Esophagus squamous epithelium (tissue), 5 donors: Measurements from ENCODE around the gene RILPL1. TPM values are rescaled to one million over a fixed set of nuclear protein-coding genes. Genes with fewer than 3 reads are reported as not detected.

ENCODE experiments used
- DNase-seq: peaks from one replicate; lab custom pipeline; 2025; lab: John Stamatoyannopoulos, UW
- H3K27ac ChIP-seq, 4 donors: fragments of 200-600 bp; sonication (generic); one replicate each; pipeline ENCODE4 v1.5.1; 2016 to 2019; ENCODE audit warnings: mild to moderate bottlenecking in 1 of 4
- H3K27me3 ChIP-seq, 4 donors: fragments of 200-600 bp; sonication (generic); 1 replicate in 3 of 4; 2 replicates in 1 of 4; pipeline versions ENCODE4 v1.5.1 to v1.6.0; 2017 to 2021; ENCODE audit warnings: antibody characterized with exemption in 1 of 4
- H3K36me3 ChIP-seq, 3 donors: fragments of 200-600 bp; sonication (generic); one replicate each; pipeline ENCODE4 v1.5.1; 2016 to 2019
- H3K4me1 ChIP-seq, 3 donors: fragments of 200-600 bp; sonication (generic); one replicate each; pipeline ENCODE4 v1.5.1; 2017 to 2019
- H3K4me3 ChIP-seq, 4 donors: fragments of 200-600 bp; sonication (generic); 1 replicate in 3 of 4; 2 replicates in 1 of 4; pipeline ENCODE4 v1.5.1; 2016 to 2019; ENCODE audit warnings: mild to moderate bottlenecking in 2 of 4, moderate library complexity in 1 of 4
- H3K9me3 ChIP-seq, 3 donors: fragments of 200-600 bp; sonication (generic); one replicate each; pipeline ENCODE4 v1.5.1; 2016 to 2019
- POLR2A ChIP-seq, 4 donors: fragments of 450-650 bp; IDR thresholded peaks; one replicate each; pipeline ENCODE4 v1.6.1; 2017; ENCODE audit warnings: antibody characterized with exemption in 4 of 4, mild to moderate bottlenecking in 4 of 4, moderate library complexity in 3 of 4
- WGBS, 2 donors: methylation state at CpG; one replicate each; pipeline ENCODE4 v1.1.5; 2018; 5-methylcytosine and 5-hydroxymethylcytosine counted together
- intact Hi-C: fragments of 100-400 bp; cut with DNase I; formaldehyde crosslinking; loops from one replicate; pipeline ENCODE4 v1.15.0; 2022
- total RNA-seq, 4 donors: library from RNA; depleted of rRNA; stranded (reverse); fragments of >200 nt; gene quantifications; one replicate each; pipeline ENCODE4 v1.1.0, GENCODE V29; 2016
- TF ChIP-seq, protein P1 (sequence below), 6 experiments: fragments of 450-650 bp in 4 of 6; fragments of 200-600 bp in 2 of 6; sonication (generic) in 2 of 6; IDR thresholded peaks; one replicate each; pipeline ENCODE4 v1.5.1; 2016 to 2019; ENCODE audit warnings: antibody characterized with exemption in 6 of 6, mild to moderate bottlenecking in 4 of 6, moderate library complexity in 4 of 6
- donor health status: DM: yes; HTN: yes; CAD: no.

The RILPL1 gene
- total RNA-seq, 4 donors from 2014 or later: 4.6 to 14.5 (median 7.0) TPM

DNA sequence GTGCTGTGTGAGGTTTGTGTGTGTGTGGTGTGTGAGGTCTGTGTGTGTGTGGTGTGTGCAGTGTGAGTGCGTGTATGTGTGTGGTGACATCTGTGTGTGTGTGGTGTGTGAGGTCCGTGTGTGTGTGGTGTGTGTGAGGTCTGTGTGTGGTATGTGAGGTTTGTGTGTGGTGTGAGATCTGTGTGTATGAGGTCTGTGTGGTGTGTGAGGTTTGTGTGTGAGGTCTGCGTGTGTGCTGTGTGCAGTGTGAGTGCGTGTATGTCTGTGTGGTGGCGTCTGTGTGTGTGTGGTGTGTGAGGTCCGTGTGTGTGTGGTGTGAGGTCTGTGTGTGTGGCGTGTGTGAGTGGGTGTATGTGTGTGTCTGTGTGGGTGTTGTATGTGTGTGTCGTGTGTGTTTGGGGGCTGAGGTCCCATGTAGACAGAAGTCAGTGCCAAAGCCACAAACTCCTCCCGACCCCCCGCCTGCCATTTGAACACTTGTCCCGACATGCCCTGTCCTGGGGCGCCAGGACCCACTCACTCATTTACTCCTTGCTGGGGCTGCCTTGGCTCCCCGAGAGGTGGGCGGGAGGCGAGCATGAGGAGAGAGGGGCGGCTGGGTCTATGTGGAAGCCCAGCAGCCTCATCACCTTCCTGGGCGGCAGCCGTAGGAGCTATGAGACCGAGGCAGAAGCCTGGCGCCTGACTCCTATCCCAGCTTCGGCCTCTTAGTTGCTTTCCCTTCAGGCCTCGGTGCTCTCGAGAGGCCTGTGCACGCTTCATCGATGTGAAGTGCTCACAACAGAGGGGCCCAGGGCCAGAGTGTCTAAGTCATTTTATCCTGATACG is 20.5 kb downstream of the RILPL1 start:
- no peak for TF ChIP-seq POLR2A (IDR thresholded peaks at IDR 0.05)
- TF ChIP-seq, protein P1, sequence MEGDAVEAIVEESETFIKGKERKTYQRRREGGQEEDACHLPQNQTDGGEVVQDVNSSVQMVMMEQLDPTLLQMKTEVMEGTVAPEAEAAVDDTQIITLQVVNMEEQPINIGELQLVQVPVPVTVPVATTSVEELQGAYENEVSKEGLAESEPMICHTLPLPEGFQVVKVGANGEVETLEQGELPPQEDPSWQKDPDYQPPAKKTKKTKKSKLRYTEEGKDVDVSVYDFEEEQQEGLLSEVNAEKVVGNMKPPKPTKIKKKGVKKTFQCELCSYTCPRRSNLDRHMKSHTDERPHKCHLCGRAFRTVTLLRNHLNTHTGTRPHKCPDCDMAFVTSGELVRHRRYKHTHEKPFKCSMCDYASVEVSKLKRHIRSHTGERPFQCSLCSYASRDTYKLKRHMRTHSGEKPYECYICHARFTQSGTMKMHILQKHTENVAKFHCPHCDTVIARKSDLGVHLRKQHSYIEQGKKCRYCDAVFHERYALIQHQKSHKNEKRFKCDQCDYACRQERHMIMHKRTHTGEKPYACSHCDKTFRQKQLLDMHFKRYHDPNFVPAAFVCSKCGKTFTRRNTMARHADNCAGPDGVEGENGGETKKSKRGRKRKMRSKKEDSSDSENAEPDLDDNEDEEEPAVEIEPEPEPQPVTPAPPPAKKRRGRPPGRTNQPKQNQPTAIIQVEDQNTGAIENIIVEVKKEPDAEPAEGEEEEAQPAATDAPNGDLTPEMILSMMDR (IDR thresholded peaks at IDR 0.05): no peak
- peaks cover 6 to 34% (median 10%) of the 10 kb centered on the region in 3 donors for H3K36me3 ChIP-seq
- no peaks in the 10 kb centered on the region for H3K27me3 ChIP-seq
- H3K4me3 ChIP-seq: no peak overlapping the region
- peaks cover 0 to 13% (median 0%) of the 10 kb centered on the region in 3 donors for H3K4me1 ChIP-seq
- H3K27ac ChIP-seq: no peak overlapping the region
- DNase-seq: no peak
- no peaks in the 10 kb centered on the region for H3K9me3 ChIP-seq
- intact Hi-C loops: no loop called here
- 83 to 87% methylated on average over 9 to 14 of the region's 26 CpGs for WGBS, 2 donors

DNA sequence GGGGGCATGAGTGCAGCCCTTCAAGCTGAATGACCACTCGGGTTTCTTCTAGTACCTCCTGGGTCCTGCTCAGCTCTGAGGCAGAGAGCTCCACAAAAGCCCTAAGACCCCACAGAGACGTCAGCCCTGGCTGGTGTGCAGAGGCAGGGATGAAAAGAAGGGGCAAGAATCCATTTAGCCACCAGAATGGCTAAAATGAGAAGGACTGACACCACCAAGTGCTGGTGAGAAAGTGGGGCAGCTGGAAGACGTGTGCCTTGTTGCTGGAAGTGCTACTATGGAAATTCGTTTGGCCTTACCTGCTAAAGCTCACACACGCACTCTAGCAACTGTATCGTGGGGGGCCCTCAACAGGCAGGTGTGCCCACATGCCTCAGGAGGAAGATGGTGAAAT is 26.7 kb downstream of the RILPL1 start:
- no peak for DNase-seq
- Histone ChIP-seq H3K27me3 (no peaks in the 10 kb centered on the region), H3K9me3 (no peaks in the 10 kb centered on the region), H3K27ac (no peak overlapping the region), H3K4me1 (peaks cover 0 to 14% (median 0%) of the 10 kb centered on the region in 3 donors), H3K36me3 (peaks cover 0 to 18% (median 0%) of the 10 kb centered on the region in 3 donors), H3K4me3 (no peak overlapping the region)
- TF ChIP-seq, protein P1 (IDR thresholded peaks at IDR 0.05): no peak
- no peak for TF ChIP-seq POLR2A (IDR thresholded peaks at IDR 0.05)
- intact Hi-C loops: no loop called here
- 78 to 92% methylated on average over 5 of the region's 6 CpGs for WGBS, 2 donors

DNA sequence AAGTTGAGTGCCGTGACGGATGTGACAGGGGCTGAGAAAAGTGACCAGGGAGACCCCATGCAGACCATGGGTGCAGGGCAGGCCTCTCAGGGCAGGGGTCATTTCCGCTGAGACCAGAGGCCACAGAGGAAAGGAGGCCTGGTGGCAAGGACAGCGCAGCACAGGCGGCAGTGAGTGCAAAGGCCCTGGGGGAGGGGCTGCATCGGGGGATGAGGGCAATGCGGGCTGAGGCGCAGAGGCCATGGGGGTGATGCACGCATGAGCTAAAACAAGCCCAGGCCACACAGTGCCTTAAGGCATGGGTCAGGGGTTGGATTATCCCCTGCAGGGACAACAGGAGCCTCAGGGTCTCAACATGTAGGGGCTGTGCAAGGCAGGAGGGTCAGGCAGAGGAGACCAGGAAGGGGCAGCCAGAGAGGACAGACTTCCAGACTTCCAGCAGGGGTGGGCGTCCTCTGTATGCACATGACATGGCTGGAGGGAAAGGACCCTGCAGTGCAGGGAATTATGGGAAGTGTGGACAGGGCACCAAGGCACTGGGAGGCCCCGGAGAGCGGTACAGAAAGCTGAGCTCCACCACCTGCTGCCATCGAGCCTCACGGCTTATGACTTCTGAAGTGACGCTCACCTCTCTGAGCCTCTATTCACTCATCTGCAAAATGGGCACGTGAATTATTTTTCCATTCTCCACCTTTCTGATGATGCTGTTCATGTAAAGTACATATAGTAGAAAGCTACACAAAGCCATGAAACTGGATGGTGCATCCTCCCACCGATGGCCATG is 27.3 kb downstream of the RILPL1 start:
- Histone ChIP-seq H3K4me3 (no peak overlapping the region), H3K27me3 (no peaks in the 10 kb centered on the region), H3K27ac (no peak overlapping the region), H3K9me3 (no peaks in the 10 kb centered on the region), H3K4me1 (peaks cover 0 to 14% (median 0%) of the 10 kb centered on the region in 3 donors), H3K36me3 (peaks cover 0 to 18% (median 0%) of the 10 kb centered on the region in 3 donors)
- whole genome bisulfite sequencing, 2 donors: 89 to 95% methylated on average over 16 to 17 of the region's 17 CpGs
- TF ChIP-seq POLR2A (IDR thresholded peaks at IDR 0.05): no peak
- TF ChIP-seq, protein P1 (IDR thresholded peaks at IDR 0.05): no peak
- no peak for DNase-seq
- intact Hi-C loops: no loop called here

DNA sequence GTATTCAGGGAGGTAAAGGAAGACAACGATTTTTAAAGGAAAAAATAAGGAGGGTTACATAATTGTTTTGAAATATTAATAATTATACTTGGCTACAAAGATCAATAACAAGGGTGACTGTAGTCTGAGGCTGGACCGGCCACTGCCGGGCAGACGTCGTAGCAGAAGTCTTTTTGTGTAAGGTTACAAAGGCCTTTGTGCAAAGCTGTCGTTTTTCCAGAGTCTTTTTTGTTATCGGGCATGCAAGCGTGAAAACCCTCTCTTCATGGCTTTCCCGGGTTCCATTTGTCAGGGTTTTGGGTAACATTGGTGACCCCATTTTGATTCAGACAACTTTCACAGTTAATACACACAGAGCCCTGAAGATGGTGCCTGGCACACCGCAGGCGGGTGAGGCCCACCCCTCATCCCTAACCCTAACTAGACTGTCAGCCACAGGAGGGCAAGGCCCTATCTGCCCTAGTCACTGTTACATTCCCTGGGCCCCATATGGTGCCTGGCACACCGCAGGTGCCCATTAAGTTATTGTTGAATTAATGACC is 31.3 kb downstream of the RILPL1 start:
- 80 to 86% methylated on average over 9 to 11 of the region's 12 CpGs for WGBS, 2 donors
- DNase-seq: no peak
- TF ChIP-seq, protein P1 (IDR thresholded peaks at IDR 0.05): no peak
- TF ChIP-seq POLR2A (IDR thresholded peaks at IDR 0.05): no peak
- Histone ChIP-seq H3K27me3 (no peaks in the 10 kb centered on the region), H3K36me3 (peaks cover 0 to 38% (median 0%) of the 10 kb centered on the region in 3 donors), H3K4me1 (no peaks in the 10 kb centered on the region), H3K4me3 (no peak overlapping the region), H3K27ac (no peak overlapping the region), H3K9me3 (no peaks in the 10 kb centered on the region)
- intact Hi-C loops: no loop called here
